Skin of body (tissue), 3 donors: Measurements from ENCODE around the gene ZG16B. TPM values are rescaled to one million over a fixed set of nuclear protein-coding genes. Genes with fewer than 3 reads are reported as not detected.

ENCODE experiments used
- DNase-seq: peaks from one replicate; lab custom pipeline; 2025; lab: John Stamatoyannopoulos, UW
- small RNA-seq: library from RNA; depleted of rRNA; stranded (forward); fragments of <200 nt; gene quantifications from one replicate; pipeline ENCODE3, GENCODE V24; 2014; ENCODE audit warnings: low replicate concordance
- total RNA-seq: library from RNA; depleted of rRNA; stranded (reverse); fragments of >200 nt; gene quantifications from one replicate; pipeline ENCODE4 v1.2.3, GENCODE V29; 2014

ZG16B gene
- total RNA-seq, 1 donor from 2014 or later: 2.6 TPM

- no peak for DNase-seq
Observed at GRCh38 chr16:2865651-2866050, 35.5 kb downstream of the ZG16B start.

GRCh38 chr16:2866431-2866830 lies 36.3 kb downstream of the ZG16B start:
- no peak for DNase-seq

GRCh38 chr16:2867661-2867986 lies 37.5 kb downstream of the ZG16B start:
- no peak for DNase-seq

GRCh38 chr16:2867987-2868789 lies 38.1 kb downstream of the ZG16B start:
- DNase-seq: peak; percentile 87

- DNase-seq: no peak
Observed at GRCh38 chr16:2871926-2872325, 41.8 kb downstream of the ZG16B start.

- DNase-seq: no peak
Observed at GRCh38 chr16:2874032-2874911, 44.2 kb downstream of the ZG16B start.

- peak; percentile 23 for DNase-seq
Observed at GRCh38 chr16:2874912-2875362, 44.8 kb downstream of the ZG16B start.

GRCh38 chr16:2879854-2880508 lies 49.9 kb downstream of the ZG16B start:
- no peak for DNase-seq

Small RNAs within 50 kb of the gene (small RNA-seq; reads per million reads assigned to genes)
- not detected for gene SNORA3C

Other genes starting within 250 kb of the ZG16B start
- 13.6 TPM for gene KCTD5, start 147.8 kb upstream of the ZG16B start, total RNA-seq
- gene PRSS27, start 110.1 kb upstream of the ZG16B start, total RNA-seq: 0.39 TPM
- gene SRRM2, start 77.7 kb upstream of the ZG16B start, total RNA-seq: 234 TPM
- gene ELOB, start 53.0 kb upstream of the ZG16B start, total RNA-seq: 109 TPM
- not detected for gene PRSS33, start 42.7 kb upstream of the ZG16B start, total RNA-seq
- not detected for gene PRSS41, start 31.8 kb upstream of the ZG16B start, total RNA-seq
- gene PRSS21, start 13.1 kb upstream of the ZG16B start, total RNA-seq: not detected
- 4.6 TPM for gene PRSS22, start 27.9 kb downstream of the ZG16B start, total RNA-seq
- gene FLYWCH2, start 52.9 kb downstream of the ZG16B start, total RNA-seq: 17.4 TPM
- gene FLYWCH1, start 81.6 kb downstream of the ZG16B start, total RNA-seq: 10.9 TPM
- gene KREMEN2, start 134.0 kb downstream of the ZG16B start, total RNA-seq: 18.8 TPM
- gene PAQR4, start 139.0 kb downstream of the ZG16B start, total RNA-seq: 7.0 TPM
- 3.6 TPM for gene PKMYT1, start 150.1 kb downstream of the ZG16B start, total RNA-seq
- 0.39 TPM for gene CLDN9, start 182.6 kb downstream of the ZG16B start, total RNA-seq
- gene CLDN6, start 187.9 kb downstream of the ZG16B start, total RNA-seq: 0.59 TPM
- 41.0 TPM for gene TNFRSF12A, start 190.1 kb downstream of the ZG16B start, total RNA-seq
- 15.4 TPM for gene HCFC1R1, start 193.6 kb downstream of the ZG16B start, total RNA-seq
- gene THOC6, start 193.7 kb downstream of the ZG16B start, total RNA-seq: 13.7 TPM
- 10.9 TPM for gene BICDL2, start 206.6 kb downstream of the ZG16B start, total RNA-seq
- 0.99 TPM for gene MMP25, start 216.3 kb downstream of the ZG16B start, total RNA-seq
- 26.5 TPM for gene IL32, start 235.3 kb downstream of the ZG16B start, total RNA-seq